Astrocyte of the cerebellum (primary cell): ENCODE measurements around the gene TRAPPC10.

ENCODE experiments used
- DNase-seq: peaks from one replicate; pipeline ENCODE4 v3.0.0-alpha.2; 2011; ENCODE audit warnings: low read depth
- H3K4me3 ChIP-seq: 2 replicates; pipeline ENCODE4 v1.5.1; 2011; ENCODE audit warnings: mild to moderate bottlenecking, low read depth, low read length, moderate library complexity
- CTCF ChIP-seq: IDR thresholded peaks from 2 replicates; pipeline ENCODE4 v1.5.1; 2012; ENCODE audit warnings: low read length, low read depth, moderate library complexity, mild to moderate bottlenecking; ENCODE audit errors: missing control alignments
- in situ Hi-C: cut with HindIII; loops from 2 replicates; pipeline ENCODE4 v1.10.0; 2017; ENCODE audit warnings: low sequenced_read_pairs

Gene TRAPPC10

GRCh38 chr21:44011579-44012473, at the start of gene TRAPPC10:
Gene TRAPPC10, plus strand, starts transcription at chr21:44012309. Its CDS starts 185 bp downstream, at chr21:44012494.
- in situ Hi-C loops, result loop anchor here (5.0 kb wide), 1 partner anchor 100 kb away; no protein-coding TSS in a partner anchor
- DNase-seq, result peak; percentile 64
- no peak for TF ChIP-seq CTCF

GRCh38 chr21:43965911-43966585, 46.1 kb upstream of the TRAPPC10 start:
- DNase-seq, result no peak
- in situ Hi-C loops, result no loop called here
- H3K4me3 ChIP-seq, result no peak overlapping the region
- no peak for TF ChIP-seq CTCF

More at GRCh38 chr21:44011579-44012473, at the start of gene TRAPPC10:
- H3K4me3 ChIP-seq, result peak within 1 kb of the TSS; percentile 74

GRCh38 chr21:43966946-43967512, 45.1 kb upstream of the TRAPPC10 start:
- H3K4me3 ChIP-seq, result no peak overlapping the region
- in situ Hi-C loops, result no loop called here
- TF ChIP-seq CTCF, result no peak
- DNase-seq, result no peak

- H3K4me3 ChIP-seq, result no peak overlapping the region
- no peak for DNase-seq
- in situ Hi-C loops, result no loop called here
- TF ChIP-seq CTCF, result no peak
Observed at GRCh38 chr21:43967981-43968380, 44.1 kb upstream of the TRAPPC10 start.

GRCh38 chr21:43968410-43969114, 43.5 kb upstream of the TRAPPC10 start:
- H3K4me3 ChIP-seq, result no peak overlapping the region
- TF ChIP-seq CTCF, result no peak
- DNase-seq, result no peak
- in situ Hi-C loops, result no loop called here

GRCh38 chr21:43969115-43969444, 43.0 kb upstream of the TRAPPC10 start:
- no peak for TF ChIP-seq CTCF
- in situ Hi-C loops, result no loop called here
- no peak overlapping the region for H3K4me3 ChIP-seq
- no peak for DNase-seq
